ENCODE data around the gene RPS6KB1.
"Not testable (repeated sequence)": the region's sequence is repeated elsewhere in the genome, so short reads cannot be mapped to it uniquely, and the experiment has no call there.

The RPS6KB1 gene

DNA sequence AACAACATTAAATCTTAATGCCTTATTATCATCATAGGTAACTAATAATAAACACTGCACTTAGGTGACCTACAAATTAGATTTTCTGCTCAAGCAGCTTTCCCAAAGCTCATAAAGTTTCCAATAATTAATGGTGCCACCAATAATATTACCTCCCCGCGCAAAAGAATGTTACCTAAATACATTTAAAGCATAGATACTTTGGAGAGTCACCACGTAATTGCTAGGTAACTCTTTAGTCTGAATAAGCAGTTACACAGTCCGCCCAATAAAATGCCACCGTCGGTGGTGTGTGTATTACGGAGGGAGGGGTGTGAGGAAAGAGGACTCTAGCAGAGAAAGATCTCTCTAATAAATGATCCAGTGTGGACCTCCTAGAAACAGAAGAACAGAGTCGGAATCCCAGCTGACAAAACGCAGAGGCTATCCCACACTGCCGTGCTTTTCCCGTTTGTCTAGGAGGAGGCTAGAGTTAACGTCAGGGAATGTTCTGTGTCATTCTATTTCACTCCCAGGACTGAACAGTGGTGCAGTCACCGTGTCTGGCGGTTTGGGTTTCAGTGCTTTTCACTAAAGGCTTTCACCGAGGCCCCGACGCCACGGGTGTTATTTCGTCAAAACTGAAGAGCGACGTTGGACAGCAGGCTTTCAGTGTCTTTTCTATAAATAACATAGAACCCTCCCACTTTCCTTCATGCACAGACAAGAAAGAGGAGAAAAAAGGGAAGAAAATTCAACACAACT is 71.0 kb downstream of the RPS6KB1 start:
- peak; percentile 30 for DNase-seq
- TF ChIP-seq, protein P1, sequence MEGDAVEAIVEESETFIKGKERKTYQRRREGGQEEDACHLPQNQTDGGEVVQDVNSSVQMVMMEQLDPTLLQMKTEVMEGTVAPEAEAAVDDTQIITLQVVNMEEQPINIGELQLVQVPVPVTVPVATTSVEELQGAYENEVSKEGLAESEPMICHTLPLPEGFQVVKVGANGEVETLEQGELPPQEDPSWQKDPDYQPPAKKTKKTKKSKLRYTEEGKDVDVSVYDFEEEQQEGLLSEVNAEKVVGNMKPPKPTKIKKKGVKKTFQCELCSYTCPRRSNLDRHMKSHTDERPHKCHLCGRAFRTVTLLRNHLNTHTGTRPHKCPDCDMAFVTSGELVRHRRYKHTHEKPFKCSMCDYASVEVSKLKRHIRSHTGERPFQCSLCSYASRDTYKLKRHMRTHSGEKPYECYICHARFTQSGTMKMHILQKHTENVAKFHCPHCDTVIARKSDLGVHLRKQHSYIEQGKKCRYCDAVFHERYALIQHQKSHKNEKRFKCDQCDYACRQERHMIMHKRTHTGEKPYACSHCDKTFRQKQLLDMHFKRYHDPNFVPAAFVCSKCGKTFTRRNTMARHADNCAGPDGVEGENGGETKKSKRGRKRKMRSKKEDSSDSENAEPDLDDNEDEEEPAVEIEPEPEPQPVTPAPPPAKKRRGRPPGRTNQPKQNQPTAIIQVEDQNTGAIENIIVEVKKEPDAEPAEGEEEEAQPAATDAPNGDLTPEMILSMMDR (IDR thresholded peaks at IDR 0.05; ENCODE audit: low read depth, low read length) = no peak
- H3K27me3 ChIP-seq (ENCODE audit: insufficient read depth, low read depth, severe bottlenecking) = no peaks in the 10 kb centered on the region

DNA sequence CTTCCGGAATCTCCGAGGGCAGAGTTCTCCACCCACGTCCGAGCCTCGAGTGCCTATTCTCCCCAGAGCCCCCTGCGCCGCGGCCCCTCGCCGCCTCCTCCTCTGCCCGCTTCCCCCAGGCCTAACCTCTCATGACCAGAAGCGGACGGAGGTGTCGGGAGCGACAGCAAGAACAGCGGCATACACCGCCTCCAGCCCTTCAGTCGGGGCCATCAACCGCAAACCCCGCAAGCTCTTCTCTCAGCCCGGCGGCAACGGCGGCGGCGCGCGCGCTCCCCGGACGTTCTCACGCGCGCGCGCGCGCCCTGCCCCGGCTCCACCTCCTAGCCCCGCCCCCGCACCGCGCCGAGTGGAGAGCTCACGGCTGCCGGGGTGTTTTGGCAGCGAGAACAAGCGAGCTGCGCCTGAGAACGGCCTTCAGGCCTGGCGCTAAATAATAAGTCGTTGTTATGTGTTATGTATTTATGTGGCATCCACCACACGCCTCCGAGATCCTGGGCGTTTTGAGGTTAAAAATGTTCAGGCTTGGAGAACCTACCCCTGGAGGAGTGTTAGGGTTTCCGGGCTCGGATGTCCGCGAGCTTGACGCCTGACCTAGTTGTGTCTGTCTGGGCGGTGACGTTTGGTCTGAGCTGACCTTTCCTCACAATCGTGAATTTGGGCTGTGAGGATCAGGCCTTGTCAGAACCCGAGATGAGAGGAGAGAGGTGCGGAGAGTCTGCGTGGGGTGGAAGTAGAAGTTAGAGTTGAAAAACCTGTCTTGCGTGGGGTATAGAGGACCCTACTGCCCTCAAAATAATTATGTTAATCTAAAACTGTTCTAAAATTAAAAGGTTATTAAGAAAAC is 71.8 kb downstream of the RPS6KB1 start, which contains the start of gene RNFT1:
TSS of gene RNFT1 (minus strand) at position 259 of the 847 bp plus-strand sequence. CDS start at position 182, 77 bp downstream.
- peak; percentile 92 for DNase-seq
- Histone ChIP-seq H3K9me3 (ENCODE audit: severe bottlenecking) (no peaks in the 10 kb centered on the region), H3K27me3 (ENCODE audit: insufficient read depth, low read depth, severe bottlenecking) (no peaks in the 10 kb centered on the region), H3K4me3 (ENCODE audit: low read depth, low read length) (peak within 1 kb of the TSS; percentile 93), H3K36me3 (peaks cover 3% of the 10 kb centered on the region; the same call in 1 of the 2 replicates), H3K27ac (peak within 1 kb of the TSS; percentile 66)
- TF ChIP-seq, protein P1 (IDR thresholded peaks at IDR 0.05; ENCODE audit: low read depth, low read length) = no peak

More for the DNA sequence above, 71.0 kb downstream of the RPS6KB1 start:
- no peaks in the 10 kb centered on the region for H3K9me3 ChIP-seq (ENCODE audit: severe bottlenecking)
- H3K4me3 ChIP-seq (ENCODE audit: low read depth, low read length) = peak overlapping the region; percentile 93
- peaks cover 5% of the 10 kb centered on the region; the same call in 1 of the 2 replicates for H3K36me3 ChIP-seq
- peak overlapping the region; percentile 66 for H3K27ac ChIP-seq

DNA sequence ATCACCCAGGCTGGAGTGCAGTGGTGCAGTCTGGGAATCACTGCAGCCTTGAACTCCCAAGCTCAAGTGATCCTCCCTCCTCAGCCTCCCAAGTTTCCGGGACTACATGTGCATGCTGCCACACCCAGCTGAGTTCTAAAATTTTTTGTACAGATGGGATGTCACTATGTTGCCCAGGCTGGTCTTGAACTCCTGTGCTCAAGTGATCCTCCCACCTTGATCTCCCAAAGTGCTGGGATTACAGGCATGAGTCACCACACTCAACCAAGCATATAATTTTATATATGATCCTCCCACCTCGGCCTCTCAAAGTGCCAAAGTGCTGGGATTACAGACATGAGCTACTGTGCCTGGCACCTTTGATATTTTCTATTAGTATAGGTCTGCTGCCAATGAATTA is 78.8 kb downstream of the RPS6KB1 start:
- DNase-seq; H3K27me3 ChIP-seq (ENCODE audit: insufficient read depth, low read depth, severe bottlenecking); H3K9me3 ChIP-seq (ENCODE audit: severe bottlenecking); H3K27ac ChIP-seq; H3K36me3 ChIP-seq; H3K4me3 ChIP-seq (ENCODE audit: low read depth, low read length): not testable (repeated sequence)

DNA sequence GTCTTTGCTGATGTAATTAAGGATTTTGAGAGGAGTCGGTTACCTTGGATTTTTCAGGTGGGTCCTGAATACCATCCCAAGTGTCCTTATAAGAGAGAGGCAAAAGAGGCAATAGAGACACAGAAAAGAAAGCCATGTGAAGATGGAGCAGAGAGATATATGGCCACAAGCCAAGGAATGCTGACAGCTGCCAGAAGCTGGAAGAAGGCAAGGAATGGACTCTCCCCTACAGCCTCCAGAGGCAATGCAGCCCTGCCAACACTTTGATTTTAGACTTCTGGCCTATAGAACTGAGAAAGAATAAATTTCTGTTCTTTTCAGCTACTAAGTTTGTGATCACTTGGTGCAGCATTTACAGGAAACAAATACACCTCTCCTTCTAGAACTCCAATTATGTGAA is 79.9 kb downstream of the RPS6KB1 start:
- DNase-seq = no peak
- Histone ChIP-seq H3K27ac (no peak overlapping the region), H3K4me3 (ENCODE audit: low read depth, low read length) (no peak overlapping the region), H3K9me3 (ENCODE audit: severe bottlenecking) (peaks cover 3% of the 10 kb centered on the region), H3K27me3 (ENCODE audit: insufficient read depth, low read depth, severe bottlenecking) (no peaks in the 10 kb centered on the region), H3K36me3 (no peaks in the 10 kb centered on the region)
- TF ChIP-seq, protein P1 (IDR thresholded peaks at IDR 0.05; ENCODE audit: low read depth, low read length) = no peak

DNA sequence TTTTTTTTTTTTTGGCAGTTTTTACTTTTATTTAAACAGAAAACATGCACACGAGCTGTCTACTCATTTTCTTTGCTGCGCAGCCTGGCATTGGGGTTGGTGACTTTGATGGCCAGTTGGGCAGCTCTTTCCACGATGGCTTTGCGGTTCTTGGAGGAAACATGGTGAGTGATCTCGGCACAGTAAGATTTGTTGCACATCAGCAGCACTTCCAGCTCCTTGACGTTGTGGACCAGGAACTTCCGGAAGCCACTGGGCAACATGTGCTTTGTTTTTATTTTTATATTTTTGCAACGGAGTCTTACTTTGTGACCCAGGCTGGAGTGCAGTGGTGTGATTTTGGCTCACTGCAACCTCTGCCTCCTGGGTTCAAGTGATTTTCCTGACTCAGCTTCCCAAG is 80.6 kb downstream of the RPS6KB1 start:
- DNase-seq; H3K9me3 ChIP-seq (ENCODE audit: severe bottlenecking); H3K27me3 ChIP-seq (ENCODE audit: insufficient read depth, low read depth, severe bottlenecking); H3K27ac ChIP-seq; H3K36me3 ChIP-seq; H3K4me3 ChIP-seq (ENCODE audit: low read depth, low read length): not testable (repeated sequence)

DNA sequence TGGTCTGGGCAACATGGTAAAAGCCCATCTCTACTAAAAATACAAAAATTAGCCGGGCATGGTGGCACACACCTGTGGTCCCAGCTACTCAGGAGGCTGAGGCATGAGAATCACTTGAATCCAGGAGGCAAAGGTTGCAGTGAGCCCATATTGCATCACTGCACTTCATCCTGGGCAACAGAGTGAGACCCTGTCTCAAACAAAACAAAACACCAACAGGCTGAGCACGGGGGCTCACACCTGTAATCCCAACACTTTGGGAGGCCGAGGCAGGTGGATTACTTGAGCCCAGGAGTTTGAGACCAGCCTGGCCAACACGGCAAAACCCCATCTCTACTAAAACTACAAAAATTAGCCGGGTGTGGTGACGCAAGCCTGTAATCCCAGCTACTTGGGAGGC is 82.2 kb downstream of the RPS6KB1 start:
- H3K4me3 ChIP-seq (ENCODE audit: low read depth, low read length); H3K36me3 ChIP-seq; H3K27me3 ChIP-seq (ENCODE audit: insufficient read depth, low read depth, severe bottlenecking); H3K27ac ChIP-seq; H3K9me3 ChIP-seq (ENCODE audit: severe bottlenecking); DNase-seq: not testable (repeated sequence)

DNA sequence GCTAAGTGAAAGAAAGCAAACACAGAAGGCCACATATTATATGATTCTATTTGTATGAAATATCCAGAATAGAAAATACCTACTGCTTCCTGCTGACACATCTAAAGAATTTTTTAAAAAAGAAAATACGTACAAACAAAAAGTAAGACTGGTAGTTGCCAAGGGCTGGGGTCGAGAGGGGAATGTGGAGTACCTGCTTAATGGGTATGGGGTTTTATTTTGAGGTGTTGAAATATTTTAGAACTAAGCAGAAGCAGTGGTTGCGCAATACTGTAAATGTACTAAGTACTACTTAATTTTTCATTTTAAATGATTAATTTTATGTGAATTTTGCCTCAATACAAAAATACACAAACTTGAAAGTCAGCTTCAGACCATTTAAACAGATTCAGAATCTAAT is 103.7 kb downstream of the RPS6KB1 start:
- not testable (repeated sequence) for H3K27ac ChIP-seq, H3K36me3 ChIP-seq

More for the DNA sequence above, 103.7 kb downstream of the RPS6KB1 start:
- H3K9me3 ChIP-seq (ENCODE audit: severe bottlenecking); H3K27me3 ChIP-seq (ENCODE audit: insufficient read depth, low read depth, severe bottlenecking); H3K4me3 ChIP-seq (ENCODE audit: low read depth, low read length); DNase-seq: not testable (repeated sequence)
